Measurements from ENCODE around the gene UBA1.

UBA1 gene

GRCh38 chrX:47180346-47180745, 13.3 kb upstream of the UBA1 start:
- Histone ChIP-seq H3K4me2 (ENCODE audit: low read length) (no peak overlapping the region), H3K79me2 (ENCODE audit: control insufficient read depth, low read length) (no peaks in the 10 kb centered on the region), H3K4me1 (ENCODE audit: control insufficient read depth, low read length) (no peaks in the 10 kb centered on the region), H3K27ac (ENCODE audit: low read depth, low read length) (no peak overlapping the region), H3K36me3 (ENCODE audit: control insufficient read depth, low read length) (peaks cover 41% of the 10 kb centered on the region), H3K27me3 (ENCODE audit: control insufficient read depth, low read length) (no peaks in the 10 kb centered on the region), H3F3A (ENCODE audit: control insufficient read depth, insufficient read depth) (no peaks in the 10 kb centered on the region), H3K4me3 (ENCODE audit: low read length) (no peak overlapping the region), H3K9me3 (ENCODE audit: control insufficient read depth, insufficient read depth, low read length) (no peaks in the 10 kb centered on the region), H4K20me1 (ENCODE audit: control insufficient read depth, insufficient read depth, low read depth, low read length) (no peaks in the 10 kb centered on the region), H3K9me2 (replicated peaks; ENCODE audit: control insufficient read depth, low read length) (no peaks in the 10 kb centered on the region)
- TF ChIP-seq CTCF (IDR thresholded peaks at IDR 0.05; ENCODE audit: low read depth, low read length, poor library complexity, severe bottlenecking) (no peak), EZH2phosphoT487 (IDR thresholded peaks at IDR 0.05; ENCODE audit: borderline replicate concordance, low read length) (no peak)

- Histone ChIP-seq H3K9me2 (replicated peaks; ENCODE audit: control insufficient read depth, low read length) (no peaks in the 10 kb centered on the region), H3K4me2 (ENCODE audit: low read length) (no peak overlapping the region), H3K27me3 (ENCODE audit: control insufficient read depth, low read length) (no peaks in the 10 kb centered on the region), H3K36me3 (ENCODE audit: control insufficient read depth, low read length) (peaks cover 46% of the 10 kb centered on the region), H4K20me1 (ENCODE audit: control insufficient read depth, insufficient read depth, low read depth, low read length) (no peaks in the 10 kb centered on the region), H3K9me3 (ENCODE audit: control insufficient read depth, insufficient read depth, low read length) (no peaks in the 10 kb centered on the region), H3K79me2 (ENCODE audit: control insufficient read depth, low read length) (no peaks in the 10 kb centered on the region), H3F3A (ENCODE audit: control insufficient read depth, insufficient read depth) (no peaks in the 10 kb centered on the region), H3K4me1 (ENCODE audit: control insufficient read depth, low read length) (no peaks in the 10 kb centered on the region), H3K4me3 (ENCODE audit: low read length) (no peak overlapping the region), H3K27ac (ENCODE audit: low read depth, low read length) (no peak overlapping the region)
- TF ChIP-seq CTCF (IDR thresholded peaks at IDR 0.05; ENCODE audit: low read depth, low read length, poor library complexity, severe bottlenecking), result no peak
- no peak for TF ChIP-seq EZH2phosphoT487 (IDR thresholded peaks at IDR 0.05; ENCODE audit: borderline replicate concordance, low read length)
Measured at GRCh38 chrX:47181301-47181700, 12.3 kb upstream of the UBA1 start.

- H3K9me2 ChIP-seq (replicated peaks; ENCODE audit: control insufficient read depth, low read length), result no peaks in the 10 kb centered on the region
- no peaks in the 10 kb centered on the region for H3K27me3 ChIP-seq (ENCODE audit: control insufficient read depth, low read length)
- H4K20me1 ChIP-seq (ENCODE audit: control insufficient read depth, insufficient read depth, low read depth, low read length), result no peaks in the 10 kb centered on the region
- H3K4me3 ChIP-seq (ENCODE audit: low read length), result no peak overlapping the region
- no peaks in the 10 kb centered on the region for H3F3A ChIP-seq (ENCODE audit: control insufficient read depth, insufficient read depth)
- no peaks in the 10 kb centered on the region for H3K79me2 ChIP-seq (ENCODE audit: control insufficient read depth, low read length)
- H3K27ac ChIP-seq (ENCODE audit: low read depth, low read length), result no peak overlapping the region
- H3K4me2 ChIP-seq (ENCODE audit: low read length), result no peak overlapping the region
- no peak for TF ChIP-seq CTCF (IDR thresholded peaks at IDR 0.05; ENCODE audit: low read depth, low read length, poor library complexity, severe bottlenecking)
- no peak for TF ChIP-seq EZH2phosphoT487 (IDR thresholded peaks at IDR 0.05; ENCODE audit: borderline replicate concordance, low read length)
- no peaks in the 10 kb centered on the region for H3K4me1 ChIP-seq (ENCODE audit: control insufficient read depth, low read length)
- H3K9me3 ChIP-seq (ENCODE audit: control insufficient read depth, insufficient read depth, low read length), result no peaks in the 10 kb centered on the region
- peaks cover 42% of the 10 kb centered on the region for H3K36me3 ChIP-seq (ENCODE audit: control insufficient read depth, low read length)
Measured at GRCh38 chrX:47182106-47182700, 11.4 kb upstream of the UBA1 start.
